AG09319 (cell line): ENCODE results near the gene RBCK1.
"Not testable (repeated sequence)": the region's sequence is repeated elsewhere in the genome, so short reads cannot be mapped to it uniquely, and the experiment has no call there.

Experiments used
- DNase-seq: peaks from one replicate; pipeline ENCODE4 v3.0.0-alpha.2; 2010; ENCODE audit warnings: low read depth; ENCODE audit errors: extremely low read depth
- CTCF ChIP-seq: IDR thresholded peaks from 2 replicates; pipeline ENCODE4 v1.5.1; 2011; ENCODE audit warnings: low read depth, mild to moderate bottlenecking, inconsistent platforms, low read length, moderate library complexity

The RBCK1 gene

DNA sequence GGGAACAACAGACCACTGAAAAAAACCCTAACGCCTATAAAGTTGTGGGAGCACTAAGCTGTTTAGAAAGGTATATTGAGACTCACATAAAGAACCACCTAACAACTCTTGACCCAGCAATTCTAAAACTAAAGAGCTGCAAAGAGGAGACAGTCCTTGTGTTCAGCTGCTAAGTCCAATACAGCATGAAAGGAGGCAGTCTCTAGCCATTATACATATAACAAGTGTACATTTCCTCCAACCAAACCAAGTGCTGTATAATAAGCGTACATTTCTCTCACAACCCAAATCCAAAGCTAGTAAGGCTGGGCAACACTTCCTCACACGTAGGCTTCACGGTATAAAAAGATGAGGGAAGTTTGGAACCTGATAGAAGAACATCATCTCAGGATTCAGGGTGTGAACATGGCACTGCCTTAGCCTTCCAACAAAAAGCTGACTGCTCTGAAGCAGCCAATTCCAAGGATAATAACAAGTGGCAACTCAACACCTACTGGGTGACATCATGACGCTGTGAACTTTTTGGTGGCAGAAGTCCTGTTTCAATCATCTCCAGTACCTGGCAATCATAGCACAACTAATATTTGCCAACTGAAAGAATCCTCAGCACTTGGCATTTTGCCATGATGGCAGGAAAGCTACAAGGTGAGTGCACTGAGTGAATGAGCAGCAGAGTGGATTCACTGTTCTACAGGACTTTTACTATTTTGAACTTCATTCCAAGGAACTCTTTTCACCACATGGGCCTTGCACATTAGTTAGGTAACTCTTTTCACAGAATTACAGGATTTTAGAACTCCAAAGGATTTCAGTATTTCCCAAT lies 37.6 kb downstream of the RBCK1 start:
- TF ChIP-seq CTCF = no peak
- no peak for DNase-seq

DNA sequence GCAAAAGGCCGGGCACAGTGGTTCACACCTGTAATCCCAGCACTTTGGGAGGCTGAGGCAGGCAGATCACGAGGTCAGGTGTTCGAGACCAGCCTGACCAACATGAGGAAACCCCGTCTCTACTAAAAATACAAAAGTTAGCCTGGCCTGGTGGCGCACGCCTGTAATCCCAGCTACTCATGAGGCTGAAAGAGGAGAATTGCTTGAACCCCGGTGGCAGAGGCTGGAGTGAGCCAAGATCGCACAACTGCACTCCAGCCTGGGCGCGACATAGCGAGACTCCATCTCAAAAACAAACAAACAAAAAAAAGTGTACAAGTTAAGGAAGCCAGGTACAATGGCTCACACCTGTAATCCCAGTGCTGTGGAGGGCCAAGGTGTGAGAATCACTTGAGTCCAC lies 43.9 kb downstream of the RBCK1 start:
- DNase-seq = not testable (repeated sequence)

DNA sequence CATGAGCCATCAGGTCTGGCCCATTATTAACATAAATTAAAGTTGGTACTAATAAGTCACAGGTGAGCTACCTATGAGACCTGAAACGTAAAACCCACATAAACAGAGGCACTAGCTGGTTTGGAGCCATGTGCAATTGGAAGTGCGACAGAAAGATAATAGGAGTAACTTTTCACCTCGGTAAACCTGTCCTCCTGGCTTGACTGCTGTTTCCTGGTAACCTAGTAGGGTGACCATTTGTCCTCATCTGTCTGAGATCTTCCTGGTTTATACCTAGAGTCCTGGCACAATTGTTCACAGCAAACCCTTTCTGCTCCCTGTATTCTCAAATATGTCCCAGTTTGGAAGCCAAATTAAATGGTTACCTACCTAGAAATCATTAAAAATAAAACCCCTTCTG lies 46.9 kb downstream of the RBCK1 start:
- DNase-seq = no peak
- TF ChIP-seq CTCF = no peak

GRCh38 chr20:458776-459175 lies 50.7 kb downstream of the RBCK1 start:
- TF ChIP-seq CTCF = no peak
- DNase-seq = no peak

- DNase-seq = no peak
- TF ChIP-seq CTCF = no peak
Measured at GRCh38 chr20:460180-460579, 52.1 kb downstream of the RBCK1 start.

DNA sequence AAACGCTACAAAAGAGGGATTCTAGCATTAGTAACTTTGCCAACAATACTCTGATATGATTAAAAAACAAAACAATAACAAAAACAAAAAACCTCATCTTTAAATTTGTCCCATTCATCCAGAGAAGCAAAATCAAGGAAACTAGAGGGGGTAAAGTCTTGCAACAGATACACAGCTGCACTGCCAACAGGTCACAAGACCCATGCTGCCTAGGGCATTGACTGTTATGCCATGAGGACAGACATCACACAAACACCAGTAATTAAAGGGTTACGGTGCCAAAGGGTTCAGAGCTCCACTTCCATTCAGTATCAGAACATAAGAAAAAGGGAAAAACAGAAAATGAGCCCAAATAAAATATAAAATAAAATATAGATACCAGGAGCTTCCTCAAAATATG lies 52.6 kb downstream of the RBCK1 start:
- no peak for DNase-seq
- no peak for TF ChIP-seq CTCF

DNA sequence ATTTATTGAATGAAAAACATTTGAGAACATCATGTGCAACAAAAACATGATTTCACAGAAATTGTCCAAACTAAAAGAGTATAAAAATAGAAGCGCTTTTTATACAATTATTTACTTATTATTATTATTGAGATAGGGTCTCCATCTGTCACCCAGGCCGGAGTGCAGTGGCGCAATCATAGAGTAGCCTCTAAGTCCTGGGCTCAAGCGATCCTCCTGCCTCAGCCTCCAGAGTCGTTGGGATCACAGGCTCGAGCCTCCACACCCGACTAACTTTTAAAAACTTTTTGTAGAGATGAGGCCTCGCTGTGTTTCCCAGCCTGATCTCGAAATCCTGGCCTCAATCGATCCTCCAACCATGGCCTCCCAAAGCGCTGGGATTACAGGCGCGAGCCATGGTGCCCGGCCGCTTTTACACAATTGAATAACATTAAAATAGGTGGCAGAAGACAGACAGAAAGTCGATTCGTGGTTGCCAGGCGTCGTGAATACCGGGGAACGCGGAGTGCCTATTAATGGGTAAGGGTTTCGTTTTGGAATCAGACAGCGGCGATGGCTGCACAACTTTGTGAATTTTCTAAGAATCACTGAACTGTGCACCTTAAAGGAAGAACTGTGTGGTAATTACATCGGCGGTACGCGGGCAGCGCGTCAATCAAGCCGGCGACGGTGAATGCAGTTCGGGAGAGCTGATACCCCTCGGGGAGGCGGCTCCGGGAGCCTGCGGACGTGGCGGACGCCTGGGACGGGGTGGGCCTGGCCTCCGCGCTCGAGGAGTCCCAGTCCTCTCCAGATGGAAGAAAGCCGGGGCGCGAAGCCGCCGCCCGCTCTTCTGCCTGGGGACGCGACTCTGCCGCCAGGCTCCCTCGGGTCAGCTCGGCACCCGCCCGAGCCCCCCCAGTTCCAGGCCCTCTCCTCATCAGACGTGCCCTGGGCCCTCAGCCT lies 53.4 kb downstream of the RBCK1 start:
- no peak for TF ChIP-seq CTCF
- DNase-seq = no peak
